RKO (cell line): ENCODE data around the gene NUP210L.

Experiments
- DNase-seq: peaks from one replicate; pipeline ENCODE4 v3.0.0-alpha.2; 2016; ENCODE audit warnings: low spot score

Gene NUP210L

DNA sequence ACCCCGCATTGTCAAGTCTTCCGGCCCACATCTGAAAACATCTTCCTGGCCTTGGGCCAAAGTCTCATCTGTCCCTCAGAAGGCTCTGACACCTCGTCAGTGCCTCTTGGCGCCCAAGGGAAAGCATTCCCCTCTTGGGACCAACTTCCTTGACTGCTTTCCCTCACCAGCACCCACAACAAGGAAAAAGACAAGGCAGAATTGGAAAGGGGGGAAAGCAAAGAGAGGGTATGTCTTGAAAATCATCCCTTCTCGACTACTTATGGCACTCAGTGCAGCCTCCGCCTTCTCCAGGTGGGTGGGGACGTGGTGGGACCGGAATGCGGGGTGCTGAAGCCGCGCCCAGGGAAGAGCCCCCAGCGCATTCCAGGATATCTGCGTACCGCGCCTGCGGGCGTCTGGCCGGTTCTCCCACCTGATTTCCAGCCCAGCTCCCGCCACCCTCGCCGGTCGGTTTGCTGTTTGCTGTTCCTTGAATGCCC, 191.0 kb downstream of the NUP210L start:
- DNase-seq = peak; percentile 79

DNA sequence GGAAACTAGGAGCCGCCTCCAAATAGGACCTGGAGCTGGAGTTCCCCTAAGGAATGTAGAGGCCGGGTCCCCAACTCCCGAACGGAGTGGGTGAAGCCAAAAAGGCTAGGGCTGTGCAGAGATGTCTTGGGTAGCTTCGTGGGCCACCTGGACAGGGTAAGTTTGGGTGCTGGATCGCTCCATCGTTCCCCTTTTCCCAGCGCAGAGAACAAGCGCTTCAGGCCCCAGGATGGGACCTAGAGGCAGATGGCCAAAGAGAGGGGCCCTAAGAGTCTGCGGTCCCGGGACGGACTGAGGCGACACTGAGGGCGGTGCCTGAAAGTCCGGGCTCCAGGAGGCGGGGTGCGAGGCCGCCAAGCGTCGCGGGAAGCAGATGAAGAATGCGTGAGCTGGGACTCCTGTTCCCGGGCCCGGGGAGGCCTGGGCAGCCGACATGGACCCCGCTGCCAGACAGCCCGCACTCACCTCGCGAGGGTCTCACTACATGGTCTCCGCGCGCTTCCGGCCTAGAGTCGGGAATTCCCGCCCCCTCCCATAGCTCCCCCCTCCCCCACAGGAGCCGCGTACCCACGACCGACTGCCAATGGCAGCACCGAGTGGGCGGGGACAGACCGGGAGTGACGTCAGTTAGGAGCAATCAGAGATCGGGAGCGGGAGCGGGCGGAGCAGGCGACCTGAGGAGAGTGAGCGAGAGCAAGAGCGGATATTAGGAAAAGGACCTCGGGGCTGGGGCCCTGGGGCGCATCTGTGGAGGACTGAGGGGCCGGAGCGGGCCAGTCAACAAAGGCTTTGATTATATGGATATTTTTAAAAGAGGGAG, 191.6 kb downstream of the NUP210L start, which contains the start of gene SLC39A1:
Gene SLC39A1, minus strand, starts transcription at position 508 of the 820 bp plus-strand sequence. CDS start 822 bp downstream, outside the sequence.
- peak; percentile 97 for DNase-seq

DNA sequence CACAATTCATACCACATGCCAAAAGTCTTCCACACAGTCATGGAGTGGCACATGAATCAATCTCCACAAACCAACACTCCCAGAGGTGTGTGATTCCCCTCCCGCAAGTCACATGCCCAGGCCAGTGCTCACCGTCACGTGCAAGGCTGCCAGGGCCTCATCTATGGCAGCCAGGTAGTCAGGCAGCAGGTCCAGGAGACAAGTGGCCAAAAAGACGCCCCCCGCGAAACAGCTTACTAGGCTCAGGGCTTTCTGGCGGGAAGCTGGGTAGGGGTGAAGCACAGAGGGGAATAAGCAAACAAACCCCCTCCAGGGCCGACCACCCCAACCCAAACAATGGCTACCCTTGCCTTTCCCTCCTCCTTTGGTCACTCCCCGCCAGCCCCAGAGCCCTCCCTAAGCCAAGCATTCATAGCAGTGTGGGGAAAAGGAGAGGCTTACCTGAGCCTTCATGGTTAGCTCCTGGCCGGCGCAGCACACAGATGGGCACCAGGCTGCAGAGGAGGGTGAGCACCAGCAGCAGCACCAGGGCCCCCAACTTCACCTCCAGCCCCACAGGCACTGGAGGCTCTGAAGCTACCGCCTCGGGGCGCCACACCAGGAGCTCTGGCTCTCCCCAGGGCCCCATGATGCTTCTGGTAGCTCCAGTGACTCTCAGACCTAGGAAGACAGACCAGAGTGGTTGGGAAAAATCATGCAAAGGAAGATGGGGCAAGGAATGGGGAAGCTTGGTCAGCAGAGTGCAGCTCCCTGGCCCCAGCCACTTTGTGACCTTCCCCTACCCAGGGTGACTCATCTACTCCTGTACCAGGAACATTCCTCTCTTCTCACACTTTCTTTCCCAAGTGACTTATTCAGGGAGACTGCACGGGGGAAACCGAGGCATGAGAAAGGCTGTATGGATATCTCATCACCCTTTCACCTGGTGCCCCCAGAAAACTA, 192.5 kb downstream of the NUP210L start:
- DNase-seq = peak; percentile 85

DNA sequence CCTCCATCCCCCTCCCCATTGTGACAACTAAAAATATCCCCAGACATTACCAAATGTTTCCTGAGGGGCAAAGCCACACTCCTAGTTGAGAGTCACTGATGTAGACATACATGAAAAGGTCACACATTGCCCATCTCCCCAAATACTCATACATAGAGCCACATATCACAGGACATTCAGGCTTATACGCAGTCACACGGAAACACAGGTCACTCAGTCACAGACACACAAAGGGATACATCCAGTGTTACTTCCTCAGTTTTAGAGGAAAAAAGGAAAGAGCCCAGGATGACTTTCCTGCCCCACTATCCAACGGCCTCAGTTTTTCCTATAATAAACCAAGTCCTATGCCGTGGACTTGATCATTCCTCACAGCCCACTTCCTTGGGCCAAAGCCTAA, 193.5 kb downstream of the NUP210L start:
- DNase-seq = no peak

DNA sequence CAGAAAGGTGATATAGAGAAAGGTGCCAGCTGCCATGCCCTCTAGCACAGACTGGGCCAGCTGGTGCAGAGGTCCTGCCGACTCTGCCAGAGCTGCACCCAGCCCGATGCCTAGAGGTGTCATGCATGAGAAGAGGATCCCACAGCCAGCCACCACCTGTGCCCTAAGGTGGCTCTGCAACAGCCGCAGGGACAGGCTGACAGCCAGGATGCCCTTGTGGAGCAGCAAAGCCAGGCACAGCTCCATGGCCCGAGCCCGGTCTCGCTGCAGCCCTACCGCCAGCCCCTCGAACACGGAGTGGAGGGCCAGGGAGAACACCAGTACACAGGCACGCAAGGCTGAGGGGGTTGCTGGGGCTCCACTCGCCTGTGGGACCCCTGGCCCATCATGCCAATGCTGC, 194.7 kb downstream of the NUP210L start:
- no peak for DNase-seq

DNA sequence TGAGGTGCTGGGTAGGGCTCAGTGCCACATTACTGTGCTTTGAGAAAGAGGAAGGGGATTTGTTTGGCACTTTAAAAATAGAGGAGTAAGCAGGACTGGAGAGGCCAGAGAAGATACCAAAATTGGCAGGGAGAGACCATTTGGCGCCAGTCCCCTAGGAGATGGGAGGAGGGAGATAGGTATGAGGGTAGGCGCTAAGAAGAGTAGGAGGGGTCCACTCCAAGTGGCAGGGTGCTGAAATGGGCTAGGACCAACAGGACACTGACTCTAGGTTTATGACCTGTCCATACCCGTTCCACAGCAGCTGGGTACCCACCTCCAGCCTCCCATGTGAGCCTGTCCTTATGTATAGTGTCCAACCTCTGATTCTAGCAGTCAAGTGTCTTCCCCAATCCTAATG, 195.4 kb downstream of the NUP210L start:
- DNase-seq = no peak

DNA sequence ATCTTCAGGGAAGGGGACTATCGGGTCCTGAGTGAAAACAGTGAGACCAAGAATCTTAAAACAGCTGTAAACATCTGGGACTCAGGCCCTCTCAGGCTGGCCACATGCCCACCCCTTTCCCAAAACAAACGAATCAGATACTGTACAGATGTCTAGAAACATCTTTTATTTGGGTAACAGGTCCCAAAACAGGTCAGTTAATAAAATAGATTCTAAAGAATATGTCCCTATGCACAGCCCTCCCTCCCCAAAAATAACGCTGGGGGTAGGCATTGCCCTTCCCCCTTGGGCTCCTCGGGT, 196.0 kb downstream of the NUP210L start:
- DNase-seq = no peak

DNA sequence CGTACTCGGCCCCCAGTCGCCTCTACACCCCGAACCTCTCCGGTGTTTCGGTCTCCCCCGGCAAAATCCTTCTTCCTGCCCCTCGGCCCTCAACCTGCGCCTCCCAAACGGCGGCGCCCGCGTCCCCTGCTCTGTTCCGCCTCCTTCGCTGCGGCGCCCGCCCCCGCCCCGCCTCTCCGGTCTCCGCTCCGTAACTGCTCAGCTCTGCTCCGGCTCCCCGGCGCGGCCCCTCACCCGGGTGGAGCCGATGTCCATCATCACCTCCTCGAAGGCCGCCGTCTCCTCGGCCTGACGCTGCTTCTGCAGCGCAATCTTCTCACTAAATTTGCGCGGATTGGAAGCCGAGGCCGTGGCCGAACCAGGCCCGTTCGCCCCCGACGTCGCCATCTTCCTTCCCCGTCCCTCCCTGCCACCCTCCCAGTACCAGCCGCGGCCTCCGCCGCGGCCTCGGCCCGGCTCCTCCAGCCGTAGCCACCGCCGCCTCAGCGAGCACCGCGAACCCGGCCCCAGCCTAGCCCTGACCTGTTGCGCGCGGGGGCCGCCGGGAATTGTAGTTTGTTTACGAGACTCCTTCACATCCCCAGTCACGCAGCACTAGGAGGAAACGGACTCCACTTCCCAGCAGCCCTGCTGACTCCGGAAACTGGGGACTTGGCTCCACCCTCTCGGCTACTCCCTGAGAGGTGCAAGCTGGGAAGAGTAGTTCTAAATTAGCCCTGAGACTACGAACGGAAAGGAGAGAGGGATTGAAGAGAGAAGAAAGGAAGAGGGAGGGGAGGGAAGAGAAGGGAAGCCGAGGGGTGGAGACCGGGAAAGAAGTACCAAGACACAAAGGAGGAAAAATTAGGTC, 196.5 kb downstream of the NUP210L start, which contains the start of gene CRTC2:
Gene CRTC2, minus strand, starts transcription at position 502 of the 850 bp plus-strand sequence. Its CDS starts 115 bp downstream, at position 387.
- peak; percentile 98 for DNase-seq

DNA sequence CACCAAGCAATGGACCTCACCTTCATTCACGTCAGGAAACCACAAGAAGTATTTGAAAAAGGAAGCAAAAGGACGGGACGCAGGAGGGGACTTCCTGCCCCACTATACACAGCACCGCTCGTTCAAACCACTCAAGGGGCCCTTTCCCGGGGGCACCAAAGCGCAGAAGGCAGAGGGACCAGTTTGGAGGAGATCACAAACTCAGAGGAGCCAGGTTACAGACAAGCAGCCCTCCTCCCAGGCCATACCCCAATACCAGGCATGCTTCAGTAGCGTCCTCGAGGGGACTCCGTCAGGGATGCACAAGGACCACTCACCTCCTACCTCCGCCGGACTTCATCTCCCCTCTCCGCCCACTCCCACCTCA, 197.1 kb downstream of the NUP210L start:
- DNase-seq = peak; percentile 38

DNA sequence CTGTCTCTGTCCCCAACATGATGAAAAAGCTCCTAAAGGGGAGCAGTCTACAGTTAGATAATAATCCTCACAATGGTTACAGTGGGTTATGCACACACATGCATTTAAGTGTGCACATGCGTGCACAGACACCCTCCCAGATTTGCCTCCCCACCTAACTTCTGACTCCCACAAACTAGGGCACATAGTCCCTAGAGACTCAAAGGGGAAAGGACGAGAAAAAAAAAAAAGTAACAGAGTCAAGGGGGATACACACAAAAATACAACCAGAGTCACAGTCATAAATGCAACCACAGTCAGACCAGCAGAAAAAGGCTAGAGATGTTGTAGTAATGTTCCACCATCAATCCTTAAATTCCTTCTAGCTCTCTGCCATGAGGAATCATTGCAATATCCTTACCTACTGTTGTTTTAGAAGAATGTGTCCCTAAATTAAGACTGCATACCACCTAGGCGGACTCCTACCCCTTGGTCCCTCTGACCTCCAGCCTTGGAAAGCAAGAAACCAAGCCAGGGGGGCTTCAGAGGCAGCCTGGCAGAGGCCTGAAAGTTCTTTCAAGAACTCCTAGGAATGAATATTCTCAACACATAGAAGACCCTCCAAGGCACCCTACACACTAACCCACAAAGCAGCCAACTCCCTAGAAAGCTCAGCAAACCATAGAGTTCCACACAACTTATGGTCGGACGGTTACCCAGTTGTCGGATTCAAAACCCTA, 197.7 kb downstream of the NUP210L start:
- DNase-seq = no peak

DNA sequence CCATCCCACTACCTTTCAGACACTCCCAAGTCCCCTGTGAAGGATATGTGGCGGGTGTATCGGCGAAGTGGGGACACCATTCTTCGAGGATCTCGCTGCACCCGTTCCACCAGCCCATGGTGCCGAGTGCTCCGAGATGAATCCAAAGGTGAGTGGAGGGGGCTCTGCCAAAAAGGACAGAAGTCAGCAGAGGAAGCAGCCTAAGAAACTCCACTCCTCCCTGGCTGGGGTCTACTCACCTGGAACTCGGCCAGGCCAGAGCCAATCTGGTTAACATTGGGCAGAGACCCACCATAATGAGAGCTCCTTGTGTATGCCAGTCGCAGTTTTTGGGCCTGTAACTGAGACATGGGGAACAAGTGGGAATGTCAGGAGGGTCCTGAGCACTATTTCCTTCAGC, 200.0 kb downstream of the NUP210L start:
- no peak for DNase-seq

DNA sequence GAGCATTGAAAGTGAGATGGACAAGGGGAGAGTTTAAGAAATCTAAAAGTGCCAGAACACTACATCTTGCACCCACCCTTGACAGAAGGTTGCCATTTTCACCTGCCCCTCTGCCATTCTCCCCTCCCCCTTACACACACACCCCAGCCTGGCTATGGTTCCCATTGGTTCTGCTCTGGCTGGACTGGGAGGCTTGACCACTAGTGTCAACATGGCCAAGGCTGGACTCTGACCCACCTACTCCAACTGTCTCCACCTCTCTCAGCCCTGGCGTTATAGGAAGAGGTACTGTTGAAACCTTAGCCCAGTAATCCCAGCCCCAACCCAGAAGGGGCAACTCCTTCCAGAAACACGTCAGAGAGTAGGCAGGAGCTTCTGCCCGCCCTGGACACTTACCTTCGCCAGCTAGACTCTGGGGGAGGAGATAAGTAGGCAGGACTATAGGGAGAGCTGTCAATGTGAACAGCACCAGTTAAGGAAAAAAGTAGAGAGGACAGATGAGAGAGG, 201.0 kb downstream of the NUP210L start:
- DNase-seq = no peak

DNA sequence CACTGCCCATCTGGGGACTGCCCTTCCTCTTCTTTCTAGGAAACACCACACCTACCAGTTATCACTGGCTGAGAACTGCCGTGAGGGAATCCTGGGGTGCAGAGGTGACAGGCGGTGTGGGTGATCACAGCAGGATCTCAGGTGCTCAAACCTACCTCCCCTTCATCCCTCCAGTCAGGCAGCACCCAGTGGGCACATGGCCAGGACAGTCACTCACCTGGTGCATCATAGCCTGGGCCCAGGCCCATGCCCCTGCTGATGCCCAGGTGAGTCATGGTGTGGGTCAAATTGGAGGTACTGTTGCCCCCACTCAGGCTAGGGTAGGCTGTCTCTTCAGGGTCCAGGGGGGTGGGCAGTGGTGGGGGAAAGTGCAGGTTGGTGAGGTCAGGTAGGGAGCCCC, 203.1 kb downstream of the NUP210L start:
- no peak for DNase-seq

DNA sequence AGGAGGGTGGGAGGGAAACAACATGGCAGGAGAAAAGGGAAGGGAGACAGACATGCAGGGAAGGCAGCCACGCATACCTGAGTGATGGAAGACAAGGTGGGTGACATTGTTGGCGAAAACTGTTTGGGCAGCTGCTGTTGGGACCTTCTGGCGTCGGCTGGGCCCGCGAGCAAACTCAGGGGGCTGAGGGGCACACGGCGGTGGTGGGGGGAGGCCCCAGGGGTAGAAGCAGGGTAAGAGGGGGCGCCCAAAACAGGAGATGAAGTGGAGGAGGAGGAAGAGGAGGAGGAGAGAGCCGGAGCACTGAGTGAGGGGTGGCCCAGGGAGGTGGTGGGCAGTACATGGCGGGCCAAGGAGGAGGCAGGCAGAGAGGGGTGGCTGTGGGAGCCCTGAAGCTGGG, 203.7 kb downstream of the NUP210L start:
- DNase-seq = no peak

DNA sequence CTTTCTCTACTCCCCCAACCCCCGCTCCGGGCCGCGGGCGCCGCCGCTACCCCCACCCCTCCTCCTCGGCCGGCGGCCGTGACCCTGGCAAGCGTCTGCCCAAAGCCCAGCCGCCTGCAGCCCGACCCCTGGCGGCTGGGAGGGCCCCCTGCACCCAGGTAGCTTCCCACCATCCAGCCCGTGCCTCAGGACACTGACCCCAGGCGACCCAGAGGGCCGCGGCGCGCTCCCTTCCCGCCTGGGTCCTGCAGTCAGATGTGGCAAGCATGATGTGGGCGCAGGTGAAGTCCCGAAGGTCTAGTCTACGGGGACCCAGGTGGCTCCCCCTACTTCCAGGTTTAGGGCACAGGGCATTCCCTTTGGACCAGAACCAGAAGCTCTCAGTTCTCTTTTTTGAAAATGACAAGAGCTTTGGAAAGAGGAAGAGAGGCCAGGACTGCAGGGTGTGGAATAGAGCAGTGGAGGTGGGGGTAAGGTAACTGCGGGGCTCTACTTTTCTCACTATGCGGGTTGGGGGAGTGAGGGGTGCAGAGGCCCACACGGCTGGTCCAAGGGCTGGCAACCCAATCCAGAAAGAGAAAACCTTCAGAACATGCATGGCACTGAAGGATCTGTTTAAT, 208.1 kb downstream of the NUP210L start, which contains the start of gene DENND4B:
Gene DENND4B, minus strand, starts transcription at position 97 of the 620 bp plus-strand sequence. CDS start 2,344 bp downstream, outside the sequence.
- DNase-seq = peak; percentile 88

DNA sequence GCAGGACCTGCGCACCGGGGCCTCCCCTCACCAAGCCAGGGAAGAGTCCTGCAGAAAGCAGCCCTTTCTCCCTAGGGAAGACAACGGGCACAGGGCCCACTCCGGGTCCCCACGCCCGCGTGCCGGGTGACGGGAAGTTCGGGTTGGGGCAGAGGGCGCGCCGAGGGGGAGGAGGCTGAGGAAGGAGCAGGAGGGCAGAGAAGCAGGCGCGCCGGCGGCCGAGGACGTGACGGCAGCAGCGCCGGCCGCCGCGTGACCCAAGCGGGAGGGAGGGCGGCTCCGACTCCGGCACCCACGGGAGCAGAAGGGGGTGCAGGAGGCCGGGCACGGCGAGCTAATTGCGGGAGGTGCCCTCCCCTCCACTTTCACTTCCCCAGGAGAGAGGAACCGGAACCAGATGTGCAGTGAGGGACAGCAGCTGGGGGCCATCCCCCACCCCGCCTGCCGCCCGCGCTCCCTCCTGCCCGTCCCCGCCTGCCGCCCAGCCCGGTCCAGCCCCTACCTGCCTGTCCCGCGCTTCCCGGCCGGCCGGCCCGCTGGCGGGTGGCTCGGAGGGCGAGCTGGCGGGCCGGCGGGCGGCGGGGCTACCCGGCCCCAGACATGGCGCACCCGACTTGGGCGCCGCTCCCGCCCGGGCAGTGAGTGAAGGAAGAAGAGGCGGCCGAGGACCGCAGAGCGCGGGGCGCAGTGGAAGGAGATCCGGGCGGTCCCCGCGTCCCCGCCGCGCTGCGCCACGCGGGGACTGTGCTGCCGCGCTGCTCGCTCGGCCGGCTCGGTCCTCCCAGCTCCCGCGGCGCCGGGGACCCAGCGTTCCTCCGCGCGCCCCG, 208.9 kb downstream of the NUP210L start:
- peak; percentile 64 for DNase-seq

DNA sequence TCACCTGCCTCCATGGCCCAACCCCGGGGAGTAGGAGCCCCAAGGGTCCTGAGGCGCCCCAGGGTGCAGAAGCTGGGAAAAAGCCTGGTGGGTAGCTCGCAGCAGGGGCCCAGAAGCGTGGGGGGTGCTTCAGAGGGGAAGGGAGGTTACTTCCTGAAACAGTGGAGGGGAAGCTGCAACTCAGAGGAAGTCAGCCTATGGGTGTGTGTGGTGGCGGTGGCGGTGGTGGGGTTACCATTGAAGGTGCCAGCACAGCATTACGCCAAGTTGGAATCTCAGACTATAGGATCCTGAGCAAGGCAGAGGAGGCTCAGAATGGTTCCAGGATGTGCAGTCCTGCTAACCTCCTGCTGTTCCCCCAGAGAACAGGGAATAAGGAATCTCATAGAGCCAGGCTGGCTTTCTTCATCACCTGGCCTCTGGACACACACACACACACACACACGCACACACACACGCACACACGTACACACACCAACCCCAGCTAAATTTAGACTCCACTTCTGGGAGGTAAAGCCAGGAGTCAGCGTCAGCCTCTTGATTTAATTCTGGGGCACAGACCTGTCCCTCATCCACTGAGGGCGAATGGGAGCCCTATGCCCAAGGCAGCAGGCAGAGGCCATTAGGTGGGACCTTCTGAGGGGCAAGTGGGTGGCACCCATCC, 209.6 kb downstream of the NUP210L start:
- DNase-seq = no peak

DNA sequence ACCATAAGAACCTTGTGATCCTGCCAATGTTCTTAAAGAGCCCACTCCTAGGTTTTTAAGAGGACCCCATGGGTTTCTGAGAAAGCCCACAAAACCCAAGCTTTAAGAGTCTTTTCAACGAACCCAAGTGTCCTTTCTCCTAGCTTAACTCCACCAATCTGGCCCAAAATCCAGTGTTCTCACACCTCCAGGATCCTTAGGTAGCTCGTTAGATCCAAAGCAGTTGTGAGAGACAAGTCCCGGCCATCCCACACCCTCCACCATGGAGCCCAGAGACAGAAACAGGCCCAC, 210.1 kb downstream of the NUP210L start:
- no peak for DNase-seq
